Ishikawa (cell line): ENCODE results near the gene SLC6A16.

ENCODE experiments used
- CEBPB ChIP-seq: IDR thresholded peaks from 2 replicates; pipeline ENCODE4 v1.6.1; 2012
- EP300 ChIP-seq: IDR thresholded peaks from 2 replicates; pipeline ENCODE4 v1.6.1; 2012; ENCODE audit warnings: borderline replicate concordance
- NFIC ChIP-seq: IDR thresholded peaks from 2 replicates; pipeline ENCODE4 v1.6.1; 2012
- TCF12 ChIP-seq: IDR thresholded peaks from 2 replicates; pipeline ENCODE4 v1.6.1; 2012; ENCODE audit warnings: low read depth
- ZBTB7A ChIP-seq: IDR thresholded peaks from 2 replicates; pipeline ENCODE4 v1.6.1; 2012; ENCODE audit warnings: low read depth

GRCh38 chr19:49255674-49256073 lies 69.3 kb downstream of the SLC6A16 start:
- TF ChIP-seq TCF12, result no peak
- no peak for TF ChIP-seq ZBTB7A
- TF ChIP-seq NFIC, result no peak
- TF ChIP-seq CEBPB, result no peak
- no peak for TF ChIP-seq EP300
